ENCODE measurements around the gene C1orf141. TPM values are rescaled to one million over a fixed set of nuclear protein-coding genes. Genes with fewer than 3 reads are reported as not detected.

C1orf141 gene
- total RNA-seq, 2 experiments from 2014 or later = not detected

GRCh38 chr1:67114162-67114561, 20.6 kb downstream of the C1orf141 start:
- Mint-ChIP-seq H3K27me3 (no peaks in the 10 kb centered on the region), H3K4me1 (no peaks in the 10 kb centered on the region), H3K27ac (no peak overlapping the region), H3K9me3 (no peaks in the 10 kb centered on the region), H3K36me3 (ENCODE audit: low read depth) (no peaks in the 10 kb centered on the region), H3K4me3 (no peak overlapping the region)
- DNase-seq = no peak
- ChIA-PET CTCF (interaction anchor here (1.4 kb wide), 1 partner anchor 98 kb away, joined by 3 read pairs; no protein-coding TSS in a partner anchor), POLR2A (no interaction called here)

DNA sequence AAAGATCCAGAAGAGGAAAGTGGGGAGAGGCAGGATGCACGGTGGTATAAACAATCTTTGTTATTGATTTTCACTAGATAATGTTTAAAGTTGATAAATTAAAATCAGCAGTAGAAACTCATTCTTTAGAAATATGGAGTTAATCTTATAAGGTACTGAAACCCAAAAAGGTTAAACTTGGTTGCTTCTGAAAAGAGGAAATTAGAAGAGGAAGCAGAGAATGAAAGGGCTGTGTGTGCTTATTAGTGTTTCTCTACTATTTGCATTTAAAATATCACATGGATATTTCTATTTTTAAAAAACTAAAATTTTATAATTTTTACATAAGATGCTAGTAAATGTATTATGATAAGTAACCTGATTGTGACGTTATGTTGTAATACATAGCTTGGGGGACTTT, 24.4 kb downstream of the C1orf141 start:
- POLR2A ChIA-PET = no interaction called here
- Mint-ChIP-seq H3K36me3 (ENCODE audit: low read depth) (no peaks in the 10 kb centered on the region), H3K27me3 (no peaks in the 10 kb centered on the region), H3K4me1 (no peaks in the 10 kb centered on the region), H3K27ac (no peak overlapping the region), H3K4me3 (no peak overlapping the region), H3K9me3 (no peaks in the 10 kb centered on the region)
- CTCF ChIA-PET = no interaction called here
- DNase-seq = no peak

GRCh38 chr1:67105508-67105907, 29.3 kb downstream of the C1orf141 start:
- ChIA-PET CTCF (interaction anchor here (1.2 kb wide), 2 partner anchors 106 to 109 kb away, joined by 3 read pairs; no protein-coding TSS in a partner anchor), POLR2A (no interaction called here)
- no peaks in the 10 kb centered on the region for H3K4me1 Mint-ChIP-seq
- DNase-seq = no peak
- H3K36me3 Mint-ChIP-seq (ENCODE audit: low read depth) = no peaks in the 10 kb centered on the region
- H3K4me3 Mint-ChIP-seq = no peak overlapping the region
- H3K27ac Mint-ChIP-seq = no peak overlapping the region
- H3K27me3 Mint-ChIP-seq = peaks cover 9% of the 10 kb centered on the region
- H3K9me3 Mint-ChIP-seq = no peaks in the 10 kb centered on the region

GRCh38 chr1:67103548-67103947, 31.2 kb downstream of the C1orf141 start:
- H3K27ac Mint-ChIP-seq = no peak overlapping the region
- ChIA-PET POLR2A (no interaction called here), CTCF (no interaction called here)
- peaks cover 10% of the 10 kb centered on the region for H3K27me3 Mint-ChIP-seq
- H3K9me3 Mint-ChIP-seq = no peaks in the 10 kb centered on the region
- H3K36me3 Mint-ChIP-seq (ENCODE audit: low read depth) = no peaks in the 10 kb centered on the region
- no peak for DNase-seq
- H3K4me1 Mint-ChIP-seq = no peaks in the 10 kb centered on the region
- no peak overlapping the region for H3K4me3 Mint-ChIP-seq

GRCh38 chr1:67100833-67101232, 33.9 kb downstream of the C1orf141 start:
- Mint-ChIP-seq H3K4me3 (no peak overlapping the region), H3K27me3 (peaks cover 15% of the 10 kb centered on the region), H3K36me3 (ENCODE audit: low read depth) (no peaks in the 10 kb centered on the region), H3K9me3 (no peaks in the 10 kb centered on the region), H3K27ac (no peak overlapping the region), H3K4me1 (no peaks in the 10 kb centered on the region)
- ChIA-PET CTCF (no interaction called here), POLR2A (no interaction called here)
- DNase-seq = no peak

DNA sequence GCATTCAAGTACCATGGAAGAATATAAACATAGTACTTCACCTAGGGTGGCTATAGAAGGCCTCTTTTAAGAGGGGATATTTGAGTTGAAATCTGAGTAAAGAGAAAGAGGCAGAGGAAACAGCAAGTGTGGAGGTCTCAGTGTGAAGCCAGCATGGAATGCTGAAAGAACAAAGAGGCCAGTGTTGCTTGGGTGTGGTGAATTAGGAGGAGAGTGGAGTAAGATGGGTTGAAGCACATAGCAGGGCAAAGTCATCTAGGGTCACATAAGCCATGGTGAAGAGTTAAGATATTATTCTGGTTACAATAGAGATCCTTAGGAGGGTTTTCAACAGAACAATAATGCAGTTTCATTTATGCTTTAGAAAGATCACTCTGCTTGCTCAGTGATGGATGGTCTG, 37.5 kb downstream of the C1orf141 start:
- H3K36me3 Mint-ChIP-seq (ENCODE audit: low read depth) = no peaks in the 10 kb centered on the region
- H3K27ac Mint-ChIP-seq = no peak overlapping the region
- H3K27me3 Mint-ChIP-seq = peaks cover 23% of the 10 kb centered on the region
- CTCF ChIA-PET = no interaction called here
- no peak for DNase-seq
- no peaks in the 10 kb centered on the region for H3K9me3 Mint-ChIP-seq
- no peak overlapping the region for H3K4me3 Mint-ChIP-seq
- POLR2A ChIA-PET = no interaction called here
- H3K4me1 Mint-ChIP-seq = no peaks in the 10 kb centered on the region

DNA sequence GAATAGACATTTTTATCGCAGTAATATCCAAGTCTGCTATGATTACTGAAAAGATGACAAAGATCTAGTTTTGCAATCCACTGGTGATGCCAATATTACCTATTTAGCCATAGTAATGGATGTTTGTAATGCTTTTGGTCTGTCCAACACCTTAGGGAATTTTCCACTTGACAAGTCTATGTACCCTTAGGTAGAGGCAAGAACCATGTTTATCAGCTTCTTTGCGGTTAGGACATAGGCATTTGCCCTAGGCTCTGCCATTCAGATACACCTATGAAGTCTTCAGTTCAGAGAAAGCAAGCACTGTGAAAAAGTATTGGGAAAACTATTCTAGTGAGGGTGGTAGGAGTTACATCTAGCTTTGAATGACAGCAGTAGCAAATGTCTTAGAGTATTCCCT, 40.6 kb downstream of the C1orf141 start:
- H3K27ac Mint-ChIP-seq = no peak overlapping the region
- POLR2A ChIA-PET = no interaction called here
- H3K9me3 Mint-ChIP-seq = no peaks in the 10 kb centered on the region
- no peaks in the 10 kb centered on the region for H3K4me1 Mint-ChIP-seq
- peaks cover 13% of the 10 kb centered on the region for H3K27me3 Mint-ChIP-seq
- H3K4me3 Mint-ChIP-seq = no peak overlapping the region
- H3K36me3 Mint-ChIP-seq (ENCODE audit: low read depth) = no peaks in the 10 kb centered on the region
- CTCF ChIA-PET = interaction anchor here (0.9 kb wide), 1 partner anchor 407 kb away, joined by 3 read pairs; no protein-coding TSS in a partner anchor
- DNase-seq = no peak

DNA sequence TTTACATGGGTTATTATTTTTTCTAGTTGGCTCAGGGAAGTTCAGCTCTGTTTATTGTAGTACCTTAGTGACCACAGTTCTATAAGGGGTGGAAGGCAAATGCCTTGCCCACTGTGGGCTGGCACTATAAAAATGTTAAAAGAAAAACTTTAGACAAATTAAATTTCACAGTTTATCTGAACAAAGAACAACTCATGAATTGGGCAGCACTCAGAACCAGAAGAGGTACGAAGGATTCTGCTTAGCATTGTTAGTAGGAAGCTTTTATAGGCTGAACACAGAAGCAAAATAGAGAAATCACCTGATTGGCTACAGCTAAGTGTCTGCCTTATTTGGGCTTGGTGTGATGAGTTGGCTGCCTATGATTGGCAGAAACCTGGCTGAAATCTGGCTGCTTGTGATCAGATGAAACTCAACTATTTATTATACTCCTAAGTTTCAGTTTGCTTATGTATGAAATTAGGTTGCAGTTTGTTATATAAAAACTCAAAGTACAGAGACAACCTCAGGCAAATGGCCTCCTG, 45.0 kb downstream of the C1orf141 start:
- Mint-ChIP-seq H3K4me1 (peaks cover 1% of the 10 kb centered on the region), H3K27ac (no peak overlapping the region), H3K27me3 (peaks cover 4% of the 10 kb centered on the region), H3K36me3 (ENCODE audit: low read depth) (no peaks in the 10 kb centered on the region), H3K4me3 (no peak overlapping the region), H3K9me3 (peaks cover 4% of the 10 kb centered on the region)
- POLR2A ChIA-PET = interaction anchor here (1.0 kb wide), 1 partner anchor 36 kb away, joined by 3 read pairs; the partner anchor contains the start of gene SLC35D1
- CTCF ChIA-PET = no interaction called here
- DNase-seq = no peak

- no peak for DNase-seq
- POLR2A ChIA-PET = no interaction called here
- Mint-ChIP-seq H3K27me3 (peaks cover 2% of the 10 kb centered on the region), H3K4me3 (no peak overlapping the region), H3K27ac (no peak overlapping the region), H3K9me3 (peaks cover 4% of the 10 kb centered on the region), H3K4me1 (peaks cover 1% of the 10 kb centered on the region), H3K36me3 (ENCODE audit: low read depth) (no peaks in the 10 kb centered on the region)
- CTCF ChIA-PET = no interaction called here
Measured at GRCh38 chr1:67088440-67088839, 46.3 kb downstream of the C1orf141 start.

GRCh38 chr1:67085326-67085725, 49.4 kb downstream of the C1orf141 start:
- Mint-ChIP-seq H3K9me3 (peaks cover 4% of the 10 kb centered on the region), H3K4me3 (no peak overlapping the region), H3K36me3 (ENCODE audit: low read depth) (no peaks in the 10 kb centered on the region), H3K4me1 (peaks cover 1% of the 10 kb centered on the region), H3K27ac (no peak overlapping the region), H3K27me3 (no peaks in the 10 kb centered on the region)
- no peak for DNase-seq
- ChIA-PET CTCF (no interaction called here), POLR2A (no interaction called here)

DNA sequence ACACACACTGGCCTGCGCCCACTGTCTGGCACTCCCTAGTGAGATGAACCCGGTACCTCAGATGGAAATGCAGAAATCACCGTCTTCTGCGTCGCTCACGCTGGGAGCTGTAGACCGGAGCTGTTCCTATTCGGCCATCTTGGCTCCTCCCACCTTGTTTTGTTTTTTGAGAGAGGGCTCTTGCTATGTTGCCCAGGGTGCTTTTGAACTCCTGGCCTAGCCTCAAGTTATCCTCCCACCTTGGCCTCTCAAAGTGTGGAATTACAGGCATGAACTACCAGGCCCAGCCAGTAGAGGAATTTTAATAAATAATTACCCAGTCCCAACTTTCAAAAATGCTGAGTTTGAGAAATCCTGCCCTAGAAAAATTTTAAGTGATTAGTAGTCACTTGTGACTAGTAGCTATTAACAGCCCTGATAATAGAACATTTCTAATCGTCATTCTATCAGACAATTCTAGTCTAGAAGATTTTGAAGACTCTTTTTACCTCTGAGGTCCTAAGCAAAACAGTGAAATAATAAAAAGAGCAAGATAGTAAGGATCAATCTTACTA, 49.9 kb downstream of the C1orf141 start:
- Mint-ChIP-seq H3K27ac (no peak overlapping the region), H3K4me3 (no peak overlapping the region), H3K36me3 (ENCODE audit: low read depth) (no peaks in the 10 kb centered on the region), H3K27me3 (no peaks in the 10 kb centered on the region), H3K9me3 (peaks cover 4% of the 10 kb centered on the region), H3K4me1 (peaks cover 1% of the 10 kb centered on the region)
- POLR2A ChIA-PET = no interaction called here
- CTCF ChIA-PET = no interaction called here
- DNase-seq = no peak

DNA sequence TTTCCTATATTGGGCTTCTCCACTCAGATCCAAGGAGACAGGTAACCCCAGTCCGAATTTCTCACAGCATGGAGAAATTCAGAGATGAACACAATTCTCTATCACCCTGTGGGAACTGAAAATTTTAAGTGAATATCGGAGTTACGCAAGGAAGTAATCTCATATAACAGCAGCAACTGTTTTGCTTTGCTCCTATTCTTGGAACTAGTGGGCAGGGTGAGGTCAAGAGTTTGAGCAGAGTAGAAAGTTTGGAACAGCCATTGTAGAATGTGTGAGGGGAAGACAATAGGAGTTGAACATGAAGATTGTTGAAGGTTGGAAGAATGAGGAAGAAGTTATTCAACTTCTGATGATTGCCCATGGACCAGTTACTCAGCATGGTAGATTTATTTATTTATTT, 56.5 kb downstream of the C1orf141 start:
- Mint-ChIP-seq H3K27me3 (peaks cover 1% of the 10 kb centered on the region), H3K9me3 (peaks cover 5% of the 10 kb centered on the region), H3K4me3 (no peak overlapping the region), H3K36me3 (ENCODE audit: low read depth) (no peaks in the 10 kb centered on the region), H3K4me1 (no peaks in the 10 kb centered on the region), H3K27ac (no peak overlapping the region)
- ChIA-PET POLR2A (no interaction called here), CTCF (no interaction called here)
- no peak for DNase-seq

- H3K9me3 Mint-ChIP-seq = peaks cover 7% of the 10 kb centered on the region
- ChIA-PET POLR2A (no interaction called here), CTCF (no interaction called here)
- no peak overlapping the region for H3K27ac Mint-ChIP-seq
- no peaks in the 10 kb centered on the region for H3K4me1 Mint-ChIP-seq
- no peaks in the 10 kb centered on the region for H3K36me3 Mint-ChIP-seq (ENCODE audit: low read depth)
- peaks cover 6% of the 10 kb centered on the region for H3K27me3 Mint-ChIP-seq
- DNase-seq = no peak
- H3K4me3 Mint-ChIP-seq = no peak overlapping the region
Measured at GRCh38 chr1:67077593-67077992, 57.2 kb downstream of the C1orf141 start.

DNA sequence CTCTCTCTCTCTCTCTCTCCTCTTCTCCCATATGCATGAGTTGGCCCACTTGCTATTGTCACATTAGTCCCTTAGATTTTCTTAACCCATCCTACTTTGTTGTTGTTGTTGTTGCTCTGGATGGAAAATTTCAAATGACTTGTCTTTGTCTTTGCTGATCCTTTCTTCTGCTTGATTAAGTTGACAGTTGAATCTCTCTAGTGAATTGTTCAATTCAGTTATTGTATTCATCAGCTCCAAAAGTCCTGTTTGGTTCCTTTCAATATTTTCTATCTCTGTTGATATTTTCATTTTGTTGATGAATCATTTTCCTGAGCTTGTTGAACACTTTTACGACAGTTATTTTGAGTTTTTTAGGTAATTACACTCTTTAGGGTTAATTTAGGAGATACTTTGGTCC, 62.0 kb downstream of the C1orf141 start:
- H3K27ac Mint-ChIP-seq = no peak overlapping the region
- CTCF ChIA-PET = interaction anchor here (1.6 kb wide), 1 partner anchor 23 kb away, joined by 4 read pairs; no protein-coding TSS in a partner anchor
- H3K9me3 Mint-ChIP-seq = peaks cover 19% of the 10 kb centered on the region

More for the DNA sequence above, 62.0 kb downstream of the C1orf141 start:
- DNase-seq = no peak
- POLR2A ChIA-PET = no interaction called here
- H3K36me3 Mint-ChIP-seq (ENCODE audit: low read depth) = peaks cover 7% of the 10 kb centered on the region
- no peak overlapping the region for H3K4me3 Mint-ChIP-seq
- H3K27me3 Mint-ChIP-seq = peaks cover 7% of the 10 kb centered on the region
- H3K4me1 Mint-ChIP-seq = no peaks in the 10 kb centered on the region

Measured in activated CD4-positive, alpha-beta memory T cell treated with anti-CD3 and anti-CD28 coated beads, Interleukin-2, amount 10 ng/mL, durations not matched to agents 7 days and 5 days (primary cell).